Measurements from ENCODE around the gene GFOD2. TPM values are rescaled to one million over a fixed set of nuclear protein-coding genes. Genes with fewer than 3 reads are reported as not detected.

Gene GFOD2
- total RNA-seq, 4 donors from 2014 or later: 9.1 to 24.2 (median 20.8) TPM

GRCh38 chr16:67649494-67649931 lies 69.6 kb downstream of the GFOD2 start:
- Histone ChIP-seq H3K36me3 (no peaks in the 10 kb centered on the region), H3K27me3 (peaks cover 4 to 100% (median 69%) of the 10 kb centered on the region in 4 donors), H3K4me3 (no peak overlapping the region), H3K27ac (replicated peaks in 1 of 4) (no peak overlapping the region), H3K9me3 (no peaks in the 10 kb centered on the region), H3K4me1 (peaks cover 9 to 52% (median 45%) of the 10 kb centered on the region in 4 donors)
- 48% methylated on average over 7 of the region's 34 CpGs for WGBS
- TF ChIP-seq EP300 (IDR thresholded peaks at IDR 0.05) (no peak), POLR2AphosphoS5 (IDR thresholded peaks at IDR 0.05) (no peak), POLR2A (IDR thresholded peaks at IDR 0.05; ENCODE audit: low read depth) (no peak)
- TF ChIP-seq, protein P1, sequence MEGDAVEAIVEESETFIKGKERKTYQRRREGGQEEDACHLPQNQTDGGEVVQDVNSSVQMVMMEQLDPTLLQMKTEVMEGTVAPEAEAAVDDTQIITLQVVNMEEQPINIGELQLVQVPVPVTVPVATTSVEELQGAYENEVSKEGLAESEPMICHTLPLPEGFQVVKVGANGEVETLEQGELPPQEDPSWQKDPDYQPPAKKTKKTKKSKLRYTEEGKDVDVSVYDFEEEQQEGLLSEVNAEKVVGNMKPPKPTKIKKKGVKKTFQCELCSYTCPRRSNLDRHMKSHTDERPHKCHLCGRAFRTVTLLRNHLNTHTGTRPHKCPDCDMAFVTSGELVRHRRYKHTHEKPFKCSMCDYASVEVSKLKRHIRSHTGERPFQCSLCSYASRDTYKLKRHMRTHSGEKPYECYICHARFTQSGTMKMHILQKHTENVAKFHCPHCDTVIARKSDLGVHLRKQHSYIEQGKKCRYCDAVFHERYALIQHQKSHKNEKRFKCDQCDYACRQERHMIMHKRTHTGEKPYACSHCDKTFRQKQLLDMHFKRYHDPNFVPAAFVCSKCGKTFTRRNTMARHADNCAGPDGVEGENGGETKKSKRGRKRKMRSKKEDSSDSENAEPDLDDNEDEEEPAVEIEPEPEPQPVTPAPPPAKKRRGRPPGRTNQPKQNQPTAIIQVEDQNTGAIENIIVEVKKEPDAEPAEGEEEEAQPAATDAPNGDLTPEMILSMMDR (IDR thresholded peaks at IDR 0.05): no peak
- no peak for DNase-seq (ENCODE audit: extremely low spot score)
- intact Hi-C loops (cut with DNase I): no loop called here

GRCh38 chr16:67648764-67649407 lies 70.2 kb downstream of the GFOD2 start:
- Histone ChIP-seq H3K4me1 (peaks cover 9 to 51% (median 45%) of the 10 kb centered on the region in 4 donors), H3K4me3 (peak overlapping the region in 1 of 4 donors; percentile 18), H3K27ac (replicated peaks in 1 of 4) (no peak overlapping the region), H3K9me3 (no peaks in the 10 kb centered on the region), H3K36me3 (no peaks in the 10 kb centered on the region), H3K27me3 (peaks cover 4 to 96% (median 63%) of the 10 kb centered on the region in 4 donors)
- no peak for DNase-seq (ENCODE audit: extremely low spot score)
- 53% methylated on average over 22 of the region's 35 CpGs for WGBS
- intact Hi-C loops (cut with DNase I): no loop called here
- TF ChIP-seq POLR2A (IDR thresholded peaks at IDR 0.05; ENCODE audit: low read depth) (no peak), EP300 (IDR thresholded peaks at IDR 0.05) (no peak), POLR2AphosphoS5 (IDR thresholded peaks at IDR 0.05) (no peak)
- TF ChIP-seq, protein P1 (IDR thresholded peaks at IDR 0.05): no peak

DNA sequence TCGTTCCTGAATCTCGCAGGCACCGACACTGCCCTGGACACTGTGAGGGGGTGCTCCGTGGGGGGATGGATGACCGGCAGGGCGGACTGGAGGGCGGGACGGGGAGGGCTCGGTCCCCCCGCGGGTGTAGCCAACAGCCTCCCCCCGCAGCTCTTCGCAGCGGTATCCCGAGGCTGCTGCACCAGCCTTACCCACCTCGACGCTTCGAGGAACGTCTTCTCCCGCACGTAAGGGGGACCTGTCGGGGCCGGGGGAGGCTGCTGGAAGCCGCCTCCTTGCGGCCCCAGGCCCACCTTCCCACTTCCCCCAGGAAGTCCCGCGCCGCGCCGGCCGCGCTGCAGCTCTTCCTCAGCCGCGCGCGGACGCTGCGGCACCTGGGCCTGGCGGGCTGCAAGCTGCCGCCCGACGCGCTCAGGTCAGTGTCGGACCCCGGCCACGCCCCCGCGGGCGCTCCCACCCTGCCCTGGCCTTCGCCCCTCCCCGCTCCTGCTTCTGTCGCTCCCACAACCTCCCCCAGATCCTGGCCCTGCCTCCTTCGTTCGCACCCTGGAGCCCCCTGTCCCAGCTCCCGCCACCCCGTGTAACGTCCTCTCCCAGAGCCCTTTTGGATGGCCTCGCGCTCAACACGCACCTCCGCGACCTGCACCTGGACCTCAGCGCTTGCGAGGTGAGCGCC lies 70.9 kb downstream of the GFOD2 start:
- peaks cover 4 to 89% (median 56%) of the 10 kb centered on the region in 4 donors for H3K27me3 ChIP-seq
- intact Hi-C loops (cut with DNase I): no loop called here
- no peaks in the 10 kb centered on the region for H3K36me3 ChIP-seq
- WGBS: 50% methylated on average over 52 of the region's 65 CpGs
- H3K9me3 ChIP-seq: no peaks in the 10 kb centered on the region
- TF ChIP-seq POLR2A (IDR thresholded peaks at IDR 0.05; ENCODE audit: low read depth): no peak
- TF ChIP-seq EP300 (IDR thresholded peaks at IDR 0.05): no peak
- TF ChIP-seq, protein P1 (IDR thresholded peaks at IDR 0.05): no peak
- no peak for TF ChIP-seq POLR2AphosphoS5 (IDR thresholded peaks at IDR 0.05)
- no peak overlapping the region for H3K27ac ChIP-seq (replicated peaks in 1 of 4)
- H3K4me1 ChIP-seq: peaks cover 2 to 44% (median 38%) of the 10 kb centered on the region in 4 donors
- DNase-seq (ENCODE audit: extremely low spot score): no peak
- H3K4me3 ChIP-seq: peak overlapping the region in 1 of 4 donors; percentile 18

- intact Hi-C loops (cut with DNase I): no loop called here
- H3K36me3 ChIP-seq: no peaks in the 10 kb centered on the region
These were observed 71.4 kb downstream of the GFOD2 start for GRCh38 chr16:67647681-67648080.

More at GRCh38 chr16:67647681-67648080, 71.4 kb downstream of the GFOD2 start:
- Histone ChIP-seq H3K4me1 (peaks cover under 1 to 41% (median 35%) of the 10 kb centered on the region in 4 donors), H3K9me3 (peaks cover 0 to 2% (median 0%) of the 10 kb centered on the region in 4 donors), H3K27me3 (peaks cover 4 to 84% (median 55%) of the 10 kb centered on the region in 4 donors), H3K27ac (replicated peaks in 1 of 4) (no peak overlapping the region), H3K4me3 (no peak overlapping the region)
- TF ChIP-seq POLR2AphosphoS5 (IDR thresholded peaks at IDR 0.05) (no peak), POLR2A (IDR thresholded peaks at IDR 0.05; ENCODE audit: low read depth) (no peak), EP300 (IDR thresholded peaks at IDR 0.05) (no peak)
- TF ChIP-seq, protein P1 (IDR thresholded peaks at IDR 0.05): no peak
- 86% methylated on average over 6 of the region's 13 CpGs for WGBS
- no peak for DNase-seq (ENCODE audit: extremely low spot score)
